ENCODE data around the gene COTL1.
"Not testable (repeated sequence)": the region's sequence is repeated elsewhere in the genome, so short reads cannot be mapped to it uniquely, and the experiment has no call there.

COTL1 gene

DNA sequence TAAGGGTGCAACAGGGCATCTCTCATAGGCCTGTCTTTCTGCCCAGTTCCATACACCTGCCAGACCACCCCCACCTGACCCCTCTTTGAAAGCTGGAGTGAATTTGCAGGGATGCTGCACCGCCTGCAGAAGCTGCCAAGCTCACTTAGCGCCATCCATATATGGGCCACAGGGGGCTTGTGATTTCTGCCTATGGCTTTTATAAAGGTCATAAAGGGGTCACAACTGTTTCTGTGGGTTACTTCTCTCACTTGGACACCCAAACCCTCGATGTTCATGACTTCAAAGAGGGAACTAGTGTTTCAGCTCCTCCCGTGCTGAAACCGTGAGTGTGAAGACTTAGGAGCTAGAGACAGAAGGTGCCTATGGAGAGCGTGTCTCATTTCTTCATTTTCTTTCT lies 89.6 kb downstream of the COTL1 start:
- no peak for DNase-seq (ENCODE audit: low read depth)

DNA sequence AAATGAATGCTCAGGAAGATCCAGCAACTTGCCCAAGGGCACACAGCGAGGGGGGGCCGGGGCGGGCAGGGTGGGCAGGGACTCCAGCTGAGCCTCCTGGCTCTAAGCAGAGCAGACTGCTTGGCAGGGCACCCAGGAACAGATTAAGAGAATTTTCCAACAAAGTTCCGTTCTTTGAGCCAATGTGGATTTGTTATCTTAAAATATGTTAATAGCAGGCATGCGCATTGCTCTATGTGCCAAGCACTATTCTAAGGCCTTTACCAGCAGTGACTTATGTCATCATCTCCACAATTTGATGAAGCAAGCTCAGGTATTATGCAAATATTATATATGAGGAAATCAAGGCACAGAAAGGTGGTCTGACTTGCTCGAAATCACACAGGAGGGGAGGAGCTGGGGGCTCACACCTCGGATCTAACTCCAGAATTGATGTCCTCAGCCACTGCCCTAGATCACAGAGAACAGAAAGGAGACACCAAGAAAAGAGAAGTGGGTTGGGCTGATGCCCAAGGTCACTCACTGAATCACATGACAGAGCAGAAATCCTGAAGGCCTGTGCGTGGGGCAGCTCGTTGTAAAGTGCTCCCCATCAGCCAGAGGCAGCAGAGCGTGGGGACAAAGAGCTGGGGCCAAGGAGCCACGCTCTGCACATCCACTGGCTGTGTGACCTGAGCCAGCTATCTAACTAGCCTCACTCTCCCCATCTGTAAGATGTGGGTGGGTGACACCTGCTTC lies 90.2 kb downstream of the COTL1 start:
- no peak for DNase-seq (ENCODE audit: low read depth)

DNA sequence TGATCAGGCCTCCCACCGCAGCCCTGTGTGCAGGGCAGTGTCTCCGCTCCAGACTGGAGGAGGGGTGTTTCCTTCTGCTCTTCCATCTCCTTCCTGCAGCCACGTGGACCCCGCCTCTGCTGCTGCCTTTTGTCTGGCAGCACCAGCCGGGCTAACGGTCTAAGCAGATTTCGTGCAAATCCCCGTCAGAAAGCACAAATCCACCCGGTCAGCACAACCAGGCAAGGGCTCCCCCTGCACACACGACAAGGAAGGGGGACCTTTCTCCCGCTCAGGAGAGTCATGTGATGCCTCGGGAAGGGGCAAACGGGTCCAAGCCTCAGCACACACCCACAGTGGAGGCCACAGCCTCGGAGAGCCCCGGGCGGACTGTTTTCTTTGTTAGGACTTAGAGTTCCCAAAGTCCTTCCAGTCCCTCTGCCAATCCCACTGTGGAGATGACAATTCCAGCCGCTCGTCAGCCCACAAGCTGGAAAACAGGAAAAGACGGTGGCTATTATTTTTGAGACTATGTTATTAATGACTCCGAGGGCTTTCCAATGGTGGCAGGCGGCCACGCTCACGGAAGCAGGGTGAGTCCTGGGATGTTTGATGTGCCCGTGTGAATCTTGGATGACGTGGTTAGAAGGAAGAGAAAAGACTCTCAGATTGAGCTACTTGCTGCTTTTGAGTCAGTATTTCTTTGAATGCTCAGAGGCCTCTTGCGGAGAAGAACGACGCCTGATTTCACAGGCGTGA lies 90.9 kb downstream of the COTL1 start:
- DNase-seq (ENCODE audit: low read depth): no peak

DNA sequence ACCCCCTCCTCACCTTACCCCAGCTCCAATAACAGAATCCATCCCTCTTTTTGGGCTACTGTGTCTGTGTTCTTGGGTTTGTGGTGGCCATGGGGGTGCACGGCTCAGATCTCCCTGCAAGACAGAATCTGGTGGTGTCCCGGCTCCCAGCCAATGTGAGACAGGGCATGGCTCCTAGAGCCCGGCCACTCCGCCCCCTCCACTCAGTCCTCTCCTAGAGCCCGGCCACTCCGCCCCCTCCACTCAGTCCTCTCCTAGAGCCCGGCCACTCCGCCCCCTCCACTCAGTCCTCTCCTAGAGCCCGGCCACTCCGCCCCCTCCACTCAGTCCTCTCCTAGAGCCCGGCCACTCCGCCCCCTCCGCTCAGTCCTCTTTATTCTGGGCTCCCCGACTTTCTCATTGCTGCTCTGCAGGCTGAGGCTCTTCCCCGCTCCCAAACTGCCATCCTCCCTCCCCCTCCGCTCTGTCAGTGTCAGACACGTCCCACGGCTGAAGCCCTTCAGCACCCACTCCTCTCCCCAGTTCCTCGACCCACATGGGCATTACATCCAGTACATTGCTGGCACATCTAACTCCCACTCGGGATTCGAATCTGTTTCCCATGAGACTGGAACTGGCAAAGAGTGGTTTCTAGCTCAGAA lies 92.8 kb downstream of the COTL1 start:
- not testable (repeated sequence) for DNase-seq (ENCODE audit: low read depth)

DNA sequence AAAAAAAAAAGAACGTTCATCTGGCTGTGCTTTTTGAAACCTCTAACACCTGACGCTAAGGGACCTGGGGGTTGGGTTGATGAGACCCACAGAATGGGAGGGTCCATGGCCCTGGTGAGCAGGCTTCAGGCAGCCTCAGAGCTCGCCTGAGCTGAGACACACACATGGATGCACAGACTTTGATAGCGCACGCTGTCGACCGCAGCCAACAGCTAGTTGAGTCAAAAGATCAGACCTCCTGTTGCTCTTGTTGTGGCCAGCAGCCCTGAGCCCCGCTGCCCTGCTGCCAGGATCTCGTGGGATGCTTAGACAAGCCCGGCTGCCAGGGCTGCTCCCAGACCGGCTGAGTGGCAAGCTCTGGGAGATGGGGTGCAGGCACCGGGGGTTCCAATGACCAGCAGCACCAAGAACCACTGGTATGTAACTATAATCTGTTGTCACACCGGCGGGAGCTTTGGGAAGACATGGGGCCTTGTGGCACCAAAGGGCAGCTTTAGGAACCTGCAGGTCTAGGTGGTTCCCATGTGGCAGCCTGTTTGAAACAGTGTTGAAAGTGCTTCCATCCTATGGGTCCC lies 93.4 kb downstream of the COTL1 start:
- DNase-seq (ENCODE audit: low read depth): no peak

DNA sequence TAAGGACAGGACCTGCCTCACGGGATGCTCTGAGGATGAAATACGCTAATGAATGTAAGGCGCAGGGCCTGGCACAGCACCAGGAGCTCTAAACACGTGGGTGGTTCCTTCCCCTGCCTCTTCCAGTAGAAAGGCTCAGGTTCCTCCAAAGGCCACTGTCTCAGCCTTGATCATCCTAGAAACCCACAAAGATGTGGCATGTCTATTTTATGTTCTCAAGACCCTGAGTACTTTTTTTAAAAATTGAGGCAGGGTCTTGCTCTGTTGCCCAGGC lies 96.4 kb downstream of the COTL1 start:
- DNase-seq (ENCODE audit: low read depth): no peak

DNA sequence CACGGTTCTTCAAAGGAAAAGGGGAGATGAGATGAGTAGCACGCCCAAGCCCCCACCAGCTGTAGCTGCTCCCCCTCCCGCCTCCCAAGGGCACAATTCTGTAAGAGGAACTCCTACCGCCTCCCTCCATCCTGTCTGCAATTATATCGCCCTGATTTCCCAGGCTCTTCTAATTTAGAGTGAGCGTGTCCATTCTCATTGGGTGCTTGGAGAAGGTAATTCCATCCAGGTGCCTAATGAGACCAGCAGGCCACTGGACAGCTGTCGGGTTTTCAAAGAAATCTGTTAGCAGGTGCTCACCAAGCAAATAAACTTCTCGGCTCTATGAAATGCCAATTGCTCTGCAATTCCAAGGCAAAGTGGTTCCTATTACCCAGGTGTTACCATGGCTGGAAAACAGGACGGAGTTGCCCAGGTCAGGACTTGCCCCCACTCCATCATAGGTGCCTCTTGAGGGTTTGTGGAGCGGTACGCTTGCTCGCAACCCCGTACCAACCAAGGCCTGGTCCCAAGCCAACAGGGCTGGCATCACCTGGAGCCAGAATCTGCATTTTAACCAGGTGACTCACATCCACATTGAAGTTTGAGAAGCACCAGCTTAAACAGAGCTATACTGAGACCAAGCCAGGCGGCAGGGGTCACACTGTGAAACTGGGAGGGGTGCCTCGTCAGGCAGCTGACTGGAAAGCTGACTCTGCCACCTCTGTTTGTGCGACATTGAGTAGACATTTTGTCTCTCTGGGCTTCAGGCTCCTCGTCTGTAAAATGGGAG lies 97.0 kb downstream of the COTL1 start:
- no peak for DNase-seq (ENCODE audit: low read depth)

DNA sequence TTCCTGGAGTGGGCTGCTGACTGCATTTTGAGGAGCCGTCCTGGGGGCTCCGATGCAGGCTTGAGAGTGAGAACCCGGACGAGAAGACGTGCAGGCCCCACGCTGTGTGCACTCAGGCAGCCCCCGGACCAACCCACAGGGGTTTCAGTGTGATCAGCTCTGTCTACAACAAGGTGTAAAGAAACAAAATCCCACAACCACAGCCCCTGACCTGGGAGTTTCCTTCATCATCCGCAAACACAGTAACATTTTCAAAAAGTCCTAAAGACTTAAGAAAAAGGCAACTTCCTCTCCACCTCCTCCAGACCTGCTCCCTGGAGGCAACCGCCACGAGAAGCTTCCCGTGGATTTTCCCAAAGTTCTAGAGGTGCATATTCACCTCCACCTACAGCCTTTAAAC lies 98.0 kb downstream of the COTL1 start:
- no peak for DNase-seq (ENCODE audit: low read depth)

DNA sequence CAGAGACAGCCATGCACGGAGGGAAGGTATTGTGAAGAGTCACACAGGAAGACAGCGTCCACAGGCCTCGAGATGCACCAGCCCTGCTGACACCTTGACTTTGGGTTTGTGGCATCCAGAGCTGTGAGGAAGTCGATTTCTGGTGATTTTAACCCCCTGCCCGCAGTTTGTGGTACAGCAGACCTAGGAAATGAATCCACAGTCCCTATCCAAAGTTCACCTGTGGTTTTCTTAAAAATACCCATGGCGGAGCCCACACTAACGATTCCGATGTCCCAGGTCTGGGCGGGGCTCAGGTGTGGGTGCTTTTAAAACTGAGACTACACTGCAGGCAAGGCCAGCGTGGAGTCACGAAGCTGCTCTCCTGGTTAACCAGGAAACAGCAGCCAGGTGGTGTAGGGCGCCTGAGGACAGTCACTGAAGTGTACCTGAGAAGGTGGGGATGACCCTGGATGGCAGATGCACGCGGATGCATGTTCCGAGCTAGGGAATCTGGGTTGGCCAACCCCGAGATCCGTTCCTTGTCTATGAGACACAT lies 99.0 kb downstream of the COTL1 start:
- DNase-seq (ENCODE audit: low read depth): peak; percentile 18

DNA sequence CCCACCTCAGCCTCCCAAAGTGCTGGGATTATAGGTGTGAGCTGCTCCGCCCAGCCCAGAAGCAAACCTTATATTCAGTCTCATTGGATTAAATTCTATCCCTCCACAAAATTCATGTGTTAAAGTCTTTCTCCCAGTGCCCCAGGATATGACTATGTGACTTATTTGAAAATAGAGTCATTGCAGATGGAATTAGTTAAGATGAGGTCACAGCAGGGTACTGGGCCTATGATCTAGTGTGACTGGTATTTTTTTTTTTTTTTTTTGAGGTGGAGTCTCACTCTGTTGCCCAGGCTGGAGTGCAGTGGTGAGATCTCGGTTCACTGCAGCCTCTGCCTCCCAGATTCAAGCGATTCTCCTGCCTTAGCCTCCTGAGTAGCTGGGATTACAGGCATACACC lies 99.7 kb downstream of the COTL1 start:
- not testable (repeated sequence) for DNase-seq (ENCODE audit: low read depth)

DNA sequence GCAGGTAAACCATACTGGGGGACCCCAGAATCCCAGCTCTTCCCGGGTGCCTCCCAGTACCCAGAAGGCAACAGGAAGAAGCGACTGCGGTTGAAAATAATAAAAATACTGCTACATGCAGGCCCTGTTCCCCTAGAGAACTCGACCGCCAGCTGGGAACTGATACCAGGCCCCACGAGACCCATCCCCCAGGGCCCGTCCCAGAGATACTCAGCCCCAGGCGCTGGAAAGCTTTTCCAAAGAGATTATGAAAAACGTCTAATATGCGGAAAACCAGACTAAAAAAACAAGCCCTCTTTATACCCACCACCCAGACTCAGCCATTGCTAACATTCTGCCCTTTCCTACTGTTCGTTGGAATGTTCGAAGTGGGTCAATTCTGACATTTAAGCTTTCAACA lies 100.5 kb downstream of the COTL1 start:
- no peak for DNase-seq (ENCODE audit: low read depth)
